Erythroblast (primary cell): ENCODE data around the gene CHMP5.

Experiments
- GATA1 ChIP-seq: IDR thresholded peaks from 2 replicates; pipeline ENCODE4 v1.6.1; 2011; ENCODE audit warnings: low read depth, mild to moderate bottlenecking, control low read depth, low read length, moderate library complexity
- POLR2A ChIP-seq: IDR thresholded peaks from 2 replicates; pipeline ENCODE4 v1.6.1; 2011; ENCODE audit warnings: mild to moderate bottlenecking, low read length

DNA sequence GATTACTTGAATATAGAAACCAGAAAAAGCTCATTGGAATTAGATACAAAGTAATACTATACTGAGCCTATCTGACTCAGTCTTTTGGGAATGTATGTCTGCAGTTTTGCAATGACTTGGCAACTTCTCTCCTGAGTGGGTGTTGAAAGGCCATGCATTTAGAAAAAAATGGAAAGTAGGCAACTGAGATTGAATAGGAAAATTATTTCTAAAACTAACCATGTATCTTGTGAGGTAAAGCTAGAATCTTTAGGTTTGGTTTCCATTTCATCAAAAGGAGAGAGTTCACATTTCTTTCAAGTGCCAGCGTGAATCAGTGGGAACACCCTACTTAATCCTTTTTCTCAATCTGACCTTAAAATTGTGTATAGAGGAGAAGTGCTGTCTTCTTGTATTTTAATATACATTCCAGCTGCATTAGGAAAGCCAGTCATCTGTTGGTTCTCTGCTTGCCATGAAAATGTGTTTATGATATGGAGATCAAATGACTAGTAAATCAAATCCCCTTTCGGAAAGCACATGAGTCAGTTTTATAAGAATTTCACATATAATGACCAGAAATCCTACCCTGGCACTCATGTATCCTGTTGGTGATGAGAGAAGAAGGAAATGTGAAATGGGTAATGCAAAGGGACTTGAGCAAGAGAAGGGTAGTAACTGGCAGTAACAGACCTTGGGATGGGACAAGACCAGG lies 55.9 kb downstream of the CHMP5 start:
- TF ChIP-seq POLR2A (no peak), GATA1 (no peak)
